Measurements from ENCODE around the gene SGMS1. TPM values are rescaled to one million over a fixed set of nuclear protein-coding genes. Genes with fewer than 3 reads are reported as not detected.

SGMS1 gene
- total and polyA plus RNA-seq, 2 donors (not counting 3 experiments of a cell fraction or from before 2014, with no cell fraction given) = 9.7 to 23.7 TPM

DNA sequence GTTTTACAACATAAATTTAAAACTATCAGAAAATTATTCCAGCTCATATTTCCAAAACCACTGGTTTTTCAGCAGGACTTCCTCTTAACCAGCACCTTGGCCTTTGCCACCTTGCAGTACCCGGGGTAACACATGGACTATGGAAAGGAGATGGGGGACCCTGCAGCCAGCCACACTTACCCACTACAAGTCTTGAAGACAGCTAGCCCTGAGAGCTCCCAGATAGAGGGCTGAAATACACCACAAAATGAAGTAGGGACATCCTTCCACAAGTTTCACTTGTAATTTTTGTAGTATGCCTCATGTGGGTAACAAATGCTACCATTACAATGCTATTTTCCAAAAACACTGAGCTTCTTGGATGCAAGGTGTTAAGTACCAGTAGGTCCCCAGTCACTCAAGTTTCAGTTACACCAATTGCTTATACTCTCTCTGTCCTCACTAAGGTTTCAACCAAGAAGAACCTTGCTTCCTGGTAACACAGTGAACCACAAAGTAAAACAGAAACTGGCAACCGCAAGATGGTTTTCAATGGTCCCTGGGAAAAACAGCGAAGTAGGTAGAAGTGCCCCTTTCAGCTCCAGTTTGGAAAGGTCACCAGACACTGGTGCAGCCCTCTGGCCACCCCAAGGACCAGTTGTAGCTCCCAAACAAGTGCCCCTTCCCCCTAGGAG, 110.9 kb downstream of the SGMS1 start:
- ChIA-PET POLR2A (no interaction called here), CTCF (interaction anchor here (0.6 to 1.4 kb wide), 5 partner anchors 9 to 213 kb away, joined by 3 to 5 read pairs (median 4); no protein-coding TSS in a partner anchor)
- no peaks in the 10 kb centered on the region for H3K4me1 ChIP-seq (ENCODE audit: control insufficient read depth, extremely low read depth, insufficient read depth, low read length)
- TF ChIP-seq JUN (IDR thresholded peaks at IDR 0.05; ENCODE audit: borderline replicate concordance, insufficient read depth, insufficient read length, low read depth) (no peak), GATA2 (IDR thresholded peaks at IDR 0.05; ENCODE audit: insufficient read depth, insufficient read length, low read depth, low read length) (no peak)
- DNase-seq (ENCODE audit: low read depth, low spot score) (no peak), FAIRE-seq (no peak)
- no peak overlapping the region for H3K4me2 ChIP-seq (ENCODE audit: insufficient read depth, low read length)
- H3K4me3 ChIP-seq (replicated peaks in 1 of 3; ENCODE audit: insufficient read depth in 1 of 3, low read depth in 1 of 3, low read length in 3 of 3) = no peak overlapping the region
- no peaks in the 10 kb centered on the region for H3K36me3 ChIP-seq (ENCODE audit: control insufficient read depth in 2 of 2, extremely low read depth in 1 of 2, insufficient read depth in 2 of 2, low read length in 2 of 2)
- H2AFZ ChIP-seq (ENCODE audit: low read depth, low read length) = no peak overlapping the region
- no peaks in the 10 kb centered on the region for H3K79me2 ChIP-seq (ENCODE audit: control insufficient read depth, insufficient read depth, low read length)
- H4K20me1 ChIP-seq (replicated peaks; ENCODE audit: control insufficient read depth, extremely low read depth, insufficient read depth, low read length) = no peaks in the 10 kb centered on the region
- no TSS peak for BruUV-seq (replicated peaks)
- intact Hi-C loops (cut with micrococcal nuclease) (no loop called here), dilution Hi-C loops (cut with MboI; ENCODE audit: extremely low pct_ligation_motif_present, low sequenced_read_pairs) (no loop called here)
- H3K9me3 ChIP-seq (replicated peaks; ENCODE audit: control insufficient read depth, insufficient read depth, low read length) = no peaks in the 10 kb centered on the region
- H3K27ac ChIP-seq (ENCODE audit: insufficient read depth, low read depth, low read length) = no peak overlapping the region
- no peak overlapping the region for H3K9ac ChIP-seq (replicated peaks; ENCODE audit: extremely low read depth, insufficient read depth, low read length)
- H3K27me3 ChIP-seq (ENCODE audit: control insufficient read depth in 2 of 2, insufficient read depth in 2 of 2, low read length in 2 of 2) = no peaks in the 10 kb centered on the region
- no peaks in the 10 kb centered on the region for H3K9me1 ChIP-seq (replicated peaks; ENCODE audit: control insufficient read depth, extremely low read depth, insufficient read depth, low read length)

- dilution Hi-C loops (cut with MboI; ENCODE audit: extremely low pct_ligation_motif_present, low sequenced_read_pairs) (no loop called here), intact Hi-C loops (cut with micrococcal nuclease) (no loop called here)
- H3K9ac ChIP-seq (replicated peaks; ENCODE audit: extremely low read depth, insufficient read depth, low read length) = no peak overlapping the region
- H3K79me2 ChIP-seq (ENCODE audit: control insufficient read depth, insufficient read depth, low read length) = no peaks in the 10 kb centered on the region
- H3K27ac ChIP-seq (ENCODE audit: insufficient read depth, low read depth, low read length) = no peak overlapping the region
- DNase-seq (ENCODE audit: low read depth, low spot score) (no peak), FAIRE-seq (no peak)
- H3K4me2 ChIP-seq (ENCODE audit: insufficient read depth, low read length) = no peak overlapping the region
- no TSS peak for BruUV-seq (replicated peaks)
- no peaks in the 10 kb centered on the region for H3K4me1 ChIP-seq (ENCODE audit: control insufficient read depth, extremely low read depth, insufficient read depth, low read length)
- ChIA-PET CTCF (interaction anchor here (1.2 to 1.4 kb wide), 3 partner anchors 10 to 41 kb away, joined by 3 to 5 read pairs (median 4); no protein-coding TSS in a partner anchor), POLR2A (no interaction called here)
- H3K9me1 ChIP-seq (replicated peaks; ENCODE audit: control insufficient read depth, extremely low read depth, insufficient read depth, low read length) = no peaks in the 10 kb centered on the region
- no peak overlapping the region for H2AFZ ChIP-seq (ENCODE audit: low read depth, low read length)
- no peaks in the 10 kb centered on the region for H4K20me1 ChIP-seq (replicated peaks; ENCODE audit: control insufficient read depth, extremely low read depth, insufficient read depth, low read length)
- no peaks in the 10 kb centered on the region for H3K9me3 ChIP-seq (replicated peaks; ENCODE audit: control insufficient read depth, insufficient read depth, low read length)
- H3K4me3 ChIP-seq (replicated peaks in 1 of 3; ENCODE audit: insufficient read depth in 1 of 3, low read depth in 1 of 3, low read length in 3 of 3) = no peak overlapping the region
- no peaks in the 10 kb centered on the region for H3K36me3 ChIP-seq (ENCODE audit: control insufficient read depth in 2 of 2, extremely low read depth in 1 of 2, insufficient read depth in 2 of 2, low read length in 2 of 2)
- TF ChIP-seq GATA2 (IDR thresholded peaks at IDR 0.05; ENCODE audit: insufficient read depth, insufficient read length, low read depth, low read length) = no peak
- no peak for TF ChIP-seq FOS (IDR thresholded peaks at IDR 0.05; ENCODE audit: borderline replicate concordance, insufficient read depth, low read length)
- no peak for TF ChIP-seq CTCF (IDR thresholded peaks at IDR 0.05; ENCODE audit: extremely low read depth in 1 of 2, insufficient read depth in 1 of 2, low read depth in 1 of 2, low read length in 2 of 2)
- TF ChIP-seq POLR2AphosphoS5 (IDR thresholded peaks at IDR 0.05; ENCODE audit: insufficient read depth, low read depth, low read length) = no peak
- TF ChIP-seq MAX (IDR thresholded peaks at IDR 0.05; ENCODE audit: insufficient read depth, insufficient read length) = no peak
- TF ChIP-seq MYC (IDR thresholded peaks at IDR 0.05; ENCODE audit: low read depth, low read length) = no peak
- TF ChIP-seq POLR2A (IDR thresholded peaks at IDR 0.05; ENCODE audit: low read depth, low read length) = no peak
- TF ChIP-seq JUN (IDR thresholded peaks at IDR 0.05; ENCODE audit: borderline replicate concordance, insufficient read depth, insufficient read length, low read depth) = no peak
- no peaks in the 10 kb centered on the region for H3K27me3 ChIP-seq (ENCODE audit: control insufficient read depth in 2 of 2, insufficient read depth in 2 of 2, low read length in 2 of 2)
Measured at GRCh38 chr10:50512214-50512595, 111.6 kb downstream of the SGMS1 start.

Data from endothelial cell of umbilical vein (primary cell).